Skeletal muscle tissue (tissue), 4 donors: ENCODE results near the gene GMCL2. TPM values are rescaled to one million over a fixed set of nuclear protein-coding genes. Genes with fewer than 3 reads are reported as not detected.
"Not testable (repeated sequence)": the region's sequence is repeated elsewhere in the genome, so short reads cannot be mapped to it uniquely, and the experiment has no call there.

Experiments used
- H3K27ac ChIP-seq: one replicate; pipeline ENCODE4 v1.7.0; 2013; ENCODE audit warnings: mild to moderate bottlenecking, low read depth, low read length, inconsistent platforms
- H3K27me3 ChIP-seq, 3 donors: one replicate each; pipeline ENCODE4 v1.7.0; 2013; ENCODE audit warnings: low read length in 3 of 3; ENCODE audit not compliant: control insufficient read depth in 3 of 3, insufficient read depth in 3 of 3
- H3K36me3 ChIP-seq, 3 donors: one replicate each; pipeline ENCODE4 v1.7.0; 2013; ENCODE audit warnings: low read length in 3 of 3; ENCODE audit not compliant: control insufficient read depth in 3 of 3, insufficient read depth in 3 of 3
- H3K4me1 ChIP-seq, 3 donors: one replicate each; pipeline ENCODE4 v1.7.0; 2013; ENCODE audit warnings: low read length in 3 of 3, mild to moderate bottlenecking in 3 of 3; ENCODE audit not compliant: control insufficient read depth in 3 of 3, insufficient read depth in 3 of 3
- H3K4me3 ChIP-seq, 3 donors: one replicate each; pipeline ENCODE4 v1.7.0; 2013; ENCODE audit warnings: low read length in 3 of 3
- H3K9ac ChIP-seq, 3 donors: one replicate each; pipeline ENCODE4 v1.7.0; 2013; ENCODE audit warnings: low read length in 3 of 3, mild to moderate bottlenecking in 3 of 3, moderate library complexity in 2 of 3, low read depth in 1 of 3
- H3K9me3 ChIP-seq, 3 donors: one replicate each; pipeline ENCODE4 v1.7.0; 2013; ENCODE audit warnings: low read length in 3 of 3; ENCODE audit not compliant: control insufficient read depth in 3 of 3
- total RNA-seq: library from RNA; depleted of rRNA; stranded (reverse); fragments of >200 nt; gene quantifications from one replicate; pipeline ENCODE4 v1.2.3, GENCODE V29; 2014
- donor health status: Osteomylitis.

GMCL2 gene
- total RNA-seq, 1 donor from 2014 or later = not detected

- no peak overlapping the region for H3K27ac ChIP-seq
- no peaks in the 10 kb centered on the region for H3K9me3 ChIP-seq
- H3K4me1 ChIP-seq = peaks cover 24 to 28% (median 26%) of the 10 kb centered on the region in 3 donors
- H3K4me3 ChIP-seq = no peak overlapping the region
- no peak overlapping the region for H3K9ac ChIP-seq
- H3K36me3 ChIP-seq = peaks cover 7 to 12% (median 10%) of the 10 kb centered on the region in 3 donors
- no peaks in the 10 kb centered on the region for H3K27me3 ChIP-seq
These were observed 15.4 kb upstream of the GMCL2 start for GRCh38 chr5:178202541-178202940.

- Histone ChIP-seq H3K27ac (no peak overlapping the region), H3K36me3 (peaks cover 3 to 7% (median 4%) of the 10 kb centered on the region in 3 donors), H3K4me1 (peaks cover 20 to 21% (median 20%) of the 10 kb centered on the region in 3 donors), H3K4me3 (no peak overlapping the region), H3K9me3 (no peaks in the 10 kb centered on the region), H3K9ac (no peak overlapping the region), H3K27me3 (no peaks in the 10 kb centered on the region)
These were observed 14.7 kb upstream of the GMCL2 start for GRCh38 chr5:178201927-178202235.

- Histone ChIP-seq H3K4me1 (peaks cover 14 to 16% (median 15%) of the 10 kb centered on the region in 3 donors), H3K4me3 (no peak overlapping the region), H3K27me3 (no peaks in the 10 kb centered on the region), H3K27ac (no peak overlapping the region), H3K9me3 (no peaks in the 10 kb centered on the region), H3K36me3 (peaks cover 0 to 2% (median 2%) of the 10 kb centered on the region in 3 donors), H3K9ac (no peak overlapping the region)
These were observed 14.2 kb upstream of the GMCL2 start for GRCh38 chr5:178201221-178201926.

- H3K27me3 ChIP-seq = no peaks in the 10 kb centered on the region
- H3K36me3 ChIP-seq = no peaks in the 10 kb centered on the region
- H3K9ac ChIP-seq = no peak overlapping the region
- H3K4me3 ChIP-seq = no peak overlapping the region
- no peaks in the 10 kb centered on the region for H3K9me3 ChIP-seq
- peaks cover 4 to 5% (median 4%) of the 10 kb centered on the region in 3 donors for H3K4me1 ChIP-seq
- no peak overlapping the region for H3K27ac ChIP-seq
These were observed 12.6 kb upstream of the GMCL2 start for GRCh38 chr5:178199581-178200434.

- Histone ChIP-seq H3K9ac (no peak overlapping the region), H3K9me3 (no peaks in the 10 kb centered on the region), H3K27me3 (peaks cover 0 to 6% (median 4%) of the 10 kb centered on the region in 3 donors), H3K36me3 (no peaks in the 10 kb centered on the region), H3K27ac (no peak overlapping the region), H3K4me3 (no peak overlapping the region), H3K4me1 (peaks cover under 1% of the 10 kb centered on the region in 3 donors)
These were observed 11.5 kb upstream of the GMCL2 start for GRCh38 chr5:178198706-178199105.

- not testable (repeated sequence) for H3K9ac ChIP-seq, H3K27ac ChIP-seq, H3K36me3 ChIP-seq, H3K4me3 ChIP-seq, H3K9me3 ChIP-seq, H3K4me1 ChIP-seq, H3K27me3 ChIP-seq
These were observed 11.0 kb upstream of the GMCL2 start for GRCh38 chr5:178198151-178198550.

- Histone ChIP-seq H3K4me3 (no peak overlapping the region), H3K4me1 (no peaks in the 10 kb centered on the region), H3K36me3 (no peaks in the 10 kb centered on the region), H3K9me3 (no peaks in the 10 kb centered on the region), H3K27me3 (peaks cover 4 to 11% (median 6%) of the 10 kb centered on the region in 3 donors), H3K27ac (no peak overlapping the region), H3K9ac (no peak overlapping the region)
These were observed 9.8 kb upstream of the GMCL2 start for GRCh38 chr5:178196986-178197385.

GRCh38 chr5:178196281-178196812, 9.2 kb upstream of the GMCL2 start:
- no peak overlapping the region for H3K27ac ChIP-seq
- no peak overlapping the region for H3K4me3 ChIP-seq
- H3K9me3 ChIP-seq = no peaks in the 10 kb centered on the region
- H3K4me1 ChIP-seq = no peaks in the 10 kb centered on the region
- H3K36me3 ChIP-seq = no peaks in the 10 kb centered on the region
- H3K27me3 ChIP-seq = peaks cover 4 to 11% (median 6%) of the 10 kb centered on the region in 3 donors
- no peak overlapping the region for H3K9ac ChIP-seq

GRCh38 chr5:178194026-178194425, 6.9 kb upstream of the GMCL2 start:
- Histone ChIP-seq H3K27me3 (peaks cover 4 to 11% (median 6%) of the 10 kb centered on the region in 3 donors), H3K9me3 (no peaks in the 10 kb centered on the region), H3K36me3 (no peaks in the 10 kb centered on the region), H3K27ac (no peak overlapping the region), H3K9ac (no peak overlapping the region), H3K4me1 (no peaks in the 10 kb centered on the region), H3K4me3 (no peak overlapping the region)

- H3K36me3 ChIP-seq = no peaks in the 10 kb centered on the region
- H3K27me3 ChIP-seq = peaks cover 4 to 11% (median 6%) of the 10 kb centered on the region in 3 donors
These were observed 6.2 kb upstream of the GMCL2 start for GRCh38 chr5:178193251-178193809.

More at GRCh38 chr5:178193251-178193809, 6.2 kb upstream of the GMCL2 start:
- no peak overlapping the region for H3K27ac ChIP-seq
- H3K4me1 ChIP-seq = no peaks in the 10 kb centered on the region
- no peak overlapping the region for H3K4me3 ChIP-seq
- H3K9ac ChIP-seq = no peak overlapping the region
- H3K9me3 ChIP-seq = no peaks in the 10 kb centered on the region
